Liver (tissue), 9 donors: ENCODE results near the gene POMT2. TPM values are rescaled to one million over a fixed set of nuclear protein-coding genes. Genes with fewer than 3 reads are reported as not detected.

Experiments
- DNase-seq: peaks from one replicate; pipeline ENCODE4 v3.0.0-alpha.2; 2017; ENCODE audit warnings: low spot score
- H3K27ac ChIP-seq, 2 donors: one replicate each; pipeline ENCODE4 v1.7.0; 2013; ENCODE audit warnings: inconsistent platforms in 2 of 2, low read length in 2 of 2, control low read depth in 1 of 2, low read depth in 1 of 2, mild to moderate bottlenecking in 1 of 2
- H3K27me3 ChIP-seq, 4 donors: one replicate each; pipeline versions ENCODE4 v1.6.1 to v1.7.0; 2013; ENCODE audit warnings: low read length in 3 of 4, inconsistent platforms in 1 of 4, mild to moderate bottlenecking in 1 of 4, moderate library complexity in 1 of 4; ENCODE audit not compliant: control insufficient read depth in 4 of 4, insufficient read depth in 4 of 4
- H3K36me3 ChIP-seq, 4 donors: one replicate each; pipeline versions ENCODE4 v1.6.1 to v1.7.0; 2013; ENCODE audit warnings: low read length in 3 of 4, mild to moderate bottlenecking in 3 of 4, low read depth in 1 of 4, moderate library complexity in 1 of 4; ENCODE audit not compliant: control insufficient read depth in 4 of 4, insufficient read depth in 3 of 4
- H3K4me1 ChIP-seq, 4 donors: one replicate each; pipeline versions ENCODE4 v1.6.1 to v1.7.0; 2013; ENCODE audit warnings: low read length in 3 of 4, mild to moderate bottlenecking in 3 of 4, moderate library complexity in 1 of 4; ENCODE audit not compliant: control insufficient read depth in 4 of 4, insufficient read depth in 4 of 4
- H3K4me3 ChIP-seq, 3 donors: one replicate each; pipeline versions ENCODE4 v1.6.1 to v1.7.0; 2013; ENCODE audit warnings: low read length in 3 of 3, control low read depth in 1 of 3, low read depth in 1 of 3, mild to moderate bottlenecking in 1 of 3
- H3K9ac ChIP-seq, 2 donors: one replicate each; pipeline ENCODE4 v1.7.0; 2013; ENCODE audit warnings: low read length in 2 of 2, mild to moderate bottlenecking in 2 of 2, moderate library complexity in 2 of 2, control low read depth in 1 of 2, low read depth in 1 of 2
- H3K9me3 ChIP-seq, 4 donors: one replicate each; pipeline versions ENCODE4 v1.6.1 to v1.7.0; 2013; ENCODE audit warnings: low read length in 3 of 4; ENCODE audit not compliant: control insufficient read depth in 4 of 4
- ATF3 ChIP-seq: IDR thresholded peaks from 2 replicates; pipeline ENCODE4 v1.6.1; 2016; ENCODE audit warnings: antibody characterized with exemption
- EGR1 ChIP-seq, 2 donors: IDR thresholded peaks; 2 replicates each; pipeline ENCODE4 v1.6.1; 2016 to 2018; ENCODE audit warnings: antibody characterized with exemption in 2 of 2, low read depth in 2 of 2
- FOXA1 ChIP-seq: IDR thresholded peaks from 2 replicates; pipeline ENCODE4 v1.6.1; 2016; ENCODE audit warnings: antibody characterized with exemption
- FOXA2 ChIP-seq: IDR thresholded peaks from 2 replicates; pipeline ENCODE4 v1.6.1; 2016; ENCODE audit warnings: antibody characterized with exemption
- GABPA ChIP-seq, 2 donors: IDR thresholded peaks in 1 of 2; conservative IDR thresholded peaks in 1 of 2; 2 replicates each; pipeline ENCODE4 v1.6.1; 2016; ENCODE audit warnings: antibody characterized with exemption in 2 of 2, mild to moderate bottlenecking in 1 of 2, moderate library complexity in 1 of 2
- HNF4G ChIP-seq: IDR thresholded peaks from 2 replicates; pipeline ENCODE4 v1.6.1; 2016; ENCODE audit warnings: antibody characterized with exemption
- JUND ChIP-seq, 2 donors: IDR thresholded peaks; 2 replicates each; pipeline ENCODE4 v1.6.1; 2016; ENCODE audit warnings: antibody characterized with exemption in 2 of 2
- NR2F2 ChIP-seq: IDR thresholded peaks from 2 replicates; pipeline ENCODE4 v1.6.1; 2016; ENCODE audit warnings: antibody characterized with exemption
- RXRA ChIP-seq, 2 donors: IDR thresholded peaks; 2 replicates each; pipeline ENCODE4 v1.6.1; 2017 to 2018; ENCODE audit warnings: antibody characterized with exemption in 2 of 2, mild to moderate bottlenecking in 1 of 2
- SP1 ChIP-seq: IDR thresholded peaks from 2 replicates; pipeline ENCODE4 v1.6.1; 2018; ENCODE audit warnings: antibody characterized with exemption, mild to moderate bottlenecking
- TAF1 ChIP-seq: conservative IDR thresholded peaks from 2 replicates; pipeline ENCODE4 v1.6.1; 2016; ENCODE audit warnings: antibody characterized with exemption, mild to moderate bottlenecking
- YY1 ChIP-seq: IDR thresholded peaks from 2 replicates; pipeline ENCODE4 v1.6.1; 2016; ENCODE audit warnings: antibody characterized with exemption, mild to moderate bottlenecking
- WGBS: extraction: QIAGEN DNeasy Blood & Tissue Kit; methylation state at CpG from one replicate; pipeline ENCODE4 v1.1.7; 2013; 5-methylcytosine and 5-hydroxymethylcytosine counted together
- polyA plus RNA-seq, 2 donors: library from polyadenylated mRNA; stranded (reverse) in 1 of 2; unstranded in 1 of 2; fragments of 200-250 nt in 1 of 2; fragments of >200 nt in 1 of 2; fragmentation: Nextera tagmentation in 1 of 2; extraction: Ambion mirVana in 1 of 2; gene quantifications; one replicate each; pipeline versions ENCODE4 v1.2.1 to v1.2.3, GENCODE V29; 2013 to 2015
- total RNA-seq, 2 donors: library from RNA; depleted of rRNA; stranded (reverse); fragments of >200 nt; gene quantifications; one replicate each; pipeline ENCODE4 v1.2.3, GENCODE V29; 2014
- TF ChIP-seq, protein P1 (sequence below): fragments of 150-350 bp; IDR thresholded peaks from 2 replicates; pipeline ENCODE4 v1.5.1; 2017; ENCODE audit warnings: improper control_type of control experiment, low read depth, low read length; ENCODE audit not compliant: missing input control
- TF ChIP-seq, protein P2 (sequence below): IDR thresholded peaks from 2 replicates; pipeline ENCODE4 v1.6.1; 2016; ENCODE audit warnings: antibody characterized with exemption
- TF ChIP-seq, protein P3 (sequence below): IDR thresholded peaks from 2 replicates; pipeline ENCODE4 v1.6.1; 2016; ENCODE audit warnings: antibody characterized with exemption, mild to moderate bottlenecking
- donor health status: healthy.
- donor health status: healthy.
- donor health status: healthy.
- donor health status: healthy.
- donor health status: healthy.

Gene POMT2
- total and polyA plus RNA-seq, 4 donors = 4.8 to 13.1 (median 5.3) TPM

GRCh38 chr14:77340389-77340788, 19.7 kb upstream of the POMT2 start:
- no peak overlapping the region for H3K4me3 ChIP-seq
- no peak for TF ChIP-seq RXRA (IDR thresholded peaks at IDR 0.05)
- H3K27me3 ChIP-seq = no peaks in the 10 kb centered on the region
- H3K4me1 ChIP-seq = peaks cover 0 to 9% (median 0%) of the 10 kb centered on the region in 4 donors
- WGBS = 95% methylated on average over 4 of the region's 4 CpGs
- peaks cover 5 to 27% (median 14%) of the 10 kb centered on the region in 4 donors for H3K36me3 ChIP-seq
- DNase-seq = no peak
- no peak overlapping the region for H3K9ac ChIP-seq
- no peak overlapping the region for H3K27ac ChIP-seq
- H3K9me3 ChIP-seq = no peaks in the 10 kb centered on the region

- WGBS = 99% methylated on average over 1 of the region's 1 CpG
- Histone ChIP-seq H3K4me1 (peaks cover 0 to 9% (median 0%) of the 10 kb centered on the region in 4 donors), H3K9me3 (no peaks in the 10 kb centered on the region), H3K4me3 (no peak overlapping the region), H3K9ac (no peak overlapping the region), H3K27me3 (no peaks in the 10 kb centered on the region), H3K36me3 (peaks cover 5 to 27% (median 14%) of the 10 kb centered on the region in 4 donors), H3K27ac (no peak overlapping the region)
- DNase-seq = no peak
- TF ChIP-seq EGR1 (IDR thresholded peaks at IDR 0.05; ENCODE audit: low read depth in 2 of 2) (no peak), NR2F2 (no peak), TAF1 (no peak), RXRA (IDR thresholded peaks at IDR 0.05) (no peak)
These were observed 18.7 kb upstream of the POMT2 start for GRCh38 chr14:77339407-77339806.

- DNase-seq = no peak
- Histone ChIP-seq H3K4me3 (no peak overlapping the region), H3K27me3 (no peaks in the 10 kb centered on the region), H3K4me1 (peaks cover 0 to 9% (median 0%) of the 10 kb centered on the region in 4 donors), H3K9ac (no peak overlapping the region), H3K9me3 (no peaks in the 10 kb centered on the region), H3K27ac (no peak overlapping the region), H3K36me3 (peaks cover 5 to 27% (median 14%) of the 10 kb centered on the region in 4 donors)
- TF ChIP-seq, protein P1, sequence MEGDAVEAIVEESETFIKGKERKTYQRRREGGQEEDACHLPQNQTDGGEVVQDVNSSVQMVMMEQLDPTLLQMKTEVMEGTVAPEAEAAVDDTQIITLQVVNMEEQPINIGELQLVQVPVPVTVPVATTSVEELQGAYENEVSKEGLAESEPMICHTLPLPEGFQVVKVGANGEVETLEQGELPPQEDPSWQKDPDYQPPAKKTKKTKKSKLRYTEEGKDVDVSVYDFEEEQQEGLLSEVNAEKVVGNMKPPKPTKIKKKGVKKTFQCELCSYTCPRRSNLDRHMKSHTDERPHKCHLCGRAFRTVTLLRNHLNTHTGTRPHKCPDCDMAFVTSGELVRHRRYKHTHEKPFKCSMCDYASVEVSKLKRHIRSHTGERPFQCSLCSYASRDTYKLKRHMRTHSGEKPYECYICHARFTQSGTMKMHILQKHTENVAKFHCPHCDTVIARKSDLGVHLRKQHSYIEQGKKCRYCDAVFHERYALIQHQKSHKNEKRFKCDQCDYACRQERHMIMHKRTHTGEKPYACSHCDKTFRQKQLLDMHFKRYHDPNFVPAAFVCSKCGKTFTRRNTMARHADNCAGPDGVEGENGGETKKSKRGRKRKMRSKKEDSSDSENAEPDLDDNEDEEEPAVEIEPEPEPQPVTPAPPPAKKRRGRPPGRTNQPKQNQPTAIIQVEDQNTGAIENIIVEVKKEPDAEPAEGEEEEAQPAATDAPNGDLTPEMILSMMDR = no peak
- no peak for TF ChIP-seq YY1
- 92% methylated on average over 2 of the region's 2 CpGs for WGBS
These were observed 17.6 kb upstream of the POMT2 start for GRCh38 chr14:77338302-77338701.

GRCh38 chr14:77337880-77338279, 17.2 kb upstream of the POMT2 start:
- peaks cover 0 to 9% (median 0%) of the 10 kb centered on the region in 4 donors for H3K4me1 ChIP-seq
- 95% methylated on average over 3 of the region's 3 CpGs for whole genome bisulfite sequencing
- H3K27ac ChIP-seq = no peak overlapping the region
- DNase-seq = no peak
- no peaks in the 10 kb centered on the region for H3K9me3 ChIP-seq
- no peak overlapping the region for H3K4me3 ChIP-seq
- H3K9ac ChIP-seq = no peak overlapping the region
- H3K27me3 ChIP-seq = no peaks in the 10 kb centered on the region
- peaks cover 5 to 25% (median 14%) of the 10 kb centered on the region in 4 donors for H3K36me3 ChIP-seq
- TF ChIP-seq NR2F2 = no peak
- TF ChIP-seq, protein P1 = no peak
- TF ChIP-seq, protein P2, sequence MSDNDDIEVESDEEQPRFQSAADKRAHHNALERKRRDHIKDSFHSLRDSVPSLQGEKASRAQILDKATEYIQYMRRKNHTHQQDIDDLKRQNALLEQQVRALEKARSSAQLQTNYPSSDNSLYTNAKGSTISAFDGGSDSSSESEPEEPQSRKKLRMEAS = no peak
- TF ChIP-seq FOXA1 = no peak
- TF ChIP-seq, protein P3, sequence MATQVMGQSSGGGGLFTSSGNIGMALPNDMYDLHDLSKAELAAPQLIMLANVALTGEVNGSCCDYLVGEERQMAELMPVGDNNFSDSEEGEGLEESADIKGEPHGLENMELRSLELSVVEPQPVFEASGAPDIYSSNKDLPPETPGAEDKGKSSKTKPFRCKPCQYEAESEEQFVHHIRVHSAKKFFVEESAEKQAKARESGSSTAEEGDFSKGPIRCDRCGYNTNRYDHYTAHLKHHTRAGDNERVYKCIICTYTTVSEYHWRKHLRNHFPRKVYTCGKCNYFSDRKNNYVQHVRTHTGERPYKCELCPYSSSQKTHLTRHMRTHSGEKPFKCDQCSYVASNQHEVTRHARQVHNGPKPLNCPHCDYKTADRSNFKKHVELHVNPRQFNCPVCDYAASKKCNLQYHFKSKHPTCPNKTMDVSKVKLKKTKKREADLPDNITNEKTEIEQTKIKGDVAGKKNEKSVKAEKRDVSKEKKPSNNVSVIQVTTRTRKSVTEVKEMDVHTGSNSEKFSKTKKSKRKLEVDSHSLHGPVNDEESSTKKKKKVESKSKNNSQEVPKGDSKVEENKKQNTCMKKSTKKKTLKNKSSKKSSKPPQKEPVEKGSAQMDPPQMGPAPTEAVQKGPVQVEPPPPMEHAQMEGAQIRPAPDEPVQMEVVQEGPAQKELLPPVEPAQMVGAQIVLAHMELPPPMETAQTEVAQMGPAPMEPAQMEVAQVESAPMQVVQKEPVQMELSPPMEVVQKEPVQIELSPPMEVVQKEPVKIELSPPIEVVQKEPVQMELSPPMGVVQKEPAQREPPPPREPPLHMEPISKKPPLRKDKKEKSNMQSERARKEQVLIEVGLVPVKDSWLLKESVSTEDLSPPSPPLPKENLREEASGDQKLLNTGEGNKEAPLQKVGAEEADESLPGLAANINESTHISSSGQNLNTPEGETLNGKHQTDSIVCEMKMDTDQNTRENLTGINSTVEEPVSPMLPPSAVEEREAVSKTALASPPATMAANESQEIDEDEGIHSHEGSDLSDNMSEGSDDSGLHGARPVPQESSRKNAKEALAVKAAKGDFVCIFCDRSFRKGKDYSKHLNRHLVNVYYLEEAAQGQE = no peak
- no peak for TF ChIP-seq ATF3
- no peak for TF ChIP-seq FOXA2
- TF ChIP-seq JUND (IDR thresholded peaks at IDR 0.05) = no peak
- TF ChIP-seq HNF4G = no peak
- no peak for TF ChIP-seq YY1
- no peak for TF ChIP-seq SP1
- TF ChIP-seq GABPA (IDR thresholded peaks at IDR 0.05 in 1 of 2, conservative IDR thresholded peaks at IDR 0.05 in 1 of 2) = no peak
- TF ChIP-seq TAF1 = no peak
- no peak for TF ChIP-seq EGR1 (IDR thresholded peaks at IDR 0.05; ENCODE audit: low read depth in 2 of 2)
- TF ChIP-seq RXRA (IDR thresholded peaks at IDR 0.05) = no peak
